WTC11 (cell line): ENCODE data around the gene NCKAP5. TPM values are rescaled to one million over a fixed set of nuclear protein-coding genes. Genes with fewer than 3 reads are reported as not detected.

Experiments used
- ATAC-seq: fragments of 200-7000 bp; cut with Tn5 transposase; 2 replicates; pipeline ENCODE4 v1.10.0; 2021; ENCODE audit warnings: mild to moderate bottlenecking, moderate library complexity
- CTCF ChIA-PET: fragments of 300-600 bp; sonication (Branson Sonifier 250); formaldehyde crosslinking; loops from one replicate; lab custom pipeline; 2021; ENCODE audit warnings: antibody characterized with exemption; lab: Charles Lee
- POLR2A ChIA-PET: fragments of 350-600 bp; sonication (Branson Sonifier 250); formaldehyde crosslinking; loops from one replicate; lab custom pipeline; 2021; ENCODE audit warnings: antibody characterized with exemption; lab: Charles Lee
- DNase-seq: peaks from one replicate; pipeline ENCODE4 v3.0.0; 2021; ENCODE audit warnings: low spot score
- H3K27ac Mint-ChIP-seq: 2 replicates; pipeline ENCODE4 v1.8.0; 2021; ENCODE audit warnings: mixed read lengths
- H3K27me3 Mint-ChIP-seq: 2 replicates; pipeline ENCODE4 v1.8.0; 2021; ENCODE audit warnings: low read depth, mild to moderate bottlenecking, moderate library complexity, mixed read lengths
- H3K36me3 Mint-ChIP-seq: 2 replicates; pipeline ENCODE4 v1.8.0; 2021; ENCODE audit warnings: mixed read lengths
- H3K4me1 Mint-ChIP-seq: 2 replicates; pipeline ENCODE4 v1.8.0; 2022; ENCODE audit warnings: mixed read lengths
- H3K4me3 Mint-ChIP-seq: 2 replicates; pipeline ENCODE4 v1.8.0; 2021; ENCODE audit warnings: mild to moderate bottlenecking, moderate library complexity, mixed read lengths
- H3K9me3 Mint-ChIP-seq: 2 replicates; pipeline ENCODE4 v1.8.0; 2021; ENCODE audit warnings: mixed read lengths
- CBFB ChIP-seq: sonication (generic); formaldehyde crosslinking; IDR thresholded peaks from 2 replicates; pipeline ENCODE4 v1.8.1; 2022; ENCODE audit warnings: mild to moderate bottlenecking, low read depth, missing genetic modification reagents
- CREB1 ChIP-seq: sonication (generic); formaldehyde crosslinking; IDR thresholded peaks from 2 replicates; pipeline ENCODE4 v1.8.0; 2023; ENCODE audit warnings: mild to moderate bottlenecking, missing genetic modification reagents
- CREM ChIP-seq: sonication (generic); formaldehyde crosslinking; IDR thresholded peaks from 2 replicates; pipeline ENCODE4 v1.8.1; 2022; ENCODE audit warnings: mild to moderate bottlenecking, missing genetic modification reagents, moderate library complexity
- ELF4 ChIP-seq: sonication (generic); formaldehyde crosslinking; IDR thresholded peaks from 2 replicates; pipeline ENCODE4 v1.8.1; 2022; ENCODE audit warnings: low read depth, mild to moderate bottlenecking, moderate library complexity, missing genetic modification reagents
- ESRRA ChIP-seq: sonication (generic); formaldehyde crosslinking; IDR thresholded peaks from 2 replicates; pipeline ENCODE4 v1.8.1; 2022; ENCODE audit warnings: mild to moderate bottlenecking, missing genetic modification reagents, borderline replicate concordance
- ETV6 ChIP-seq: sonication (generic); formaldehyde crosslinking; IDR thresholded peaks from 2 replicates; pipeline ENCODE4 v1.8.1; 2022; ENCODE audit warnings: mild to moderate bottlenecking, missing genetic modification reagents
- MYBL2 ChIP-seq: sonication (generic); formaldehyde crosslinking; IDR thresholded peaks from 2 replicates; pipeline ENCODE4 v1.8.1; 2023; ENCODE audit warnings: mild to moderate bottlenecking, moderate library complexity, missing genetic modification reagents
- NFE2L1 ChIP-seq: sonication (generic); formaldehyde crosslinking; IDR thresholded peaks from 2 replicates; pipeline ENCODE4 v1.8.1; 2023; ENCODE audit warnings: missing genetic modification reagents
- NR2C2 ChIP-seq: sonication (generic); formaldehyde crosslinking; IDR thresholded peaks from 2 replicates; pipeline ENCODE4 v1.8.0; 2022; ENCODE audit warnings: mild to moderate bottlenecking, missing genetic modification reagents
- RELA ChIP-seq: sonication (generic); formaldehyde crosslinking; IDR thresholded peaks from 2 replicates; pipeline ENCODE4 v1.8.1; 2022; ENCODE audit warnings: missing genetic modification reagents, mild to moderate bottlenecking, borderline replicate concordance
- TCF7 ChIP-seq: sonication (generic); formaldehyde crosslinking; IDR thresholded peaks from 2 replicates; pipeline ENCODE4 v1.8.0; 2022; ENCODE audit warnings: mild to moderate bottlenecking, low read depth, missing genetic modification reagents, moderate library complexity
- TEAD4 ChIP-seq: sonication (generic); formaldehyde crosslinking; IDR thresholded peaks from 2 replicates; pipeline ENCODE4 v1.8.0; 2022; ENCODE audit warnings: mild to moderate bottlenecking, missing genetic modification reagents
- TP53 ChIP-seq: sonication (generic); formaldehyde crosslinking; IDR thresholded peaks from 2 replicates; pipeline ENCODE4 v1.8.1; 2023; ENCODE audit warnings: mild to moderate bottlenecking, missing genetic modification reagents
- ZNF121 ChIP-seq: sonication (generic); formaldehyde crosslinking; IDR thresholded peaks from 2 replicates; pipeline ENCODE4 v1.8.0; 2023; ENCODE audit warnings: missing genetic modification reagents
- ZNF219 ChIP-seq: sonication (generic); formaldehyde crosslinking; IDR thresholded peaks from 2 replicates; pipeline ENCODE4 v1.8.0; 2023; ENCODE audit warnings: missing genetic modification reagents, mild to moderate bottlenecking, borderline replicate concordance
- ZNF232 ChIP-seq: sonication (generic); formaldehyde crosslinking; IDR thresholded peaks from 2 replicates; pipeline ENCODE4 v1.8.0; 2022; ENCODE audit warnings: mild to moderate bottlenecking, missing genetic modification reagents
- ZNF263 ChIP-seq: sonication (generic); formaldehyde crosslinking; IDR thresholded peaks from 2 replicates; pipeline ENCODE4 v1.8.1; 2022; ENCODE audit warnings: low read depth, mild to moderate bottlenecking, moderate library complexity, missing genetic modification reagents
- ZNF423 ChIP-seq: fragments of 250-450 bp; sonication (Bioruptor Pico); IDR thresholded peaks from 2 replicates; pipeline ENCODE4 v2.1.2; 2022; ENCODE audit warnings: mild to moderate bottlenecking, moderate library complexity
- ZNF671 ChIP-seq: fragments of 250-450 bp; sonication (Bioruptor Pico); IDR thresholded peaks from 2 replicates; pipeline ENCODE4 v1.8.0; 2021; ENCODE audit warnings: mild to moderate bottlenecking
- total RNA-seq: library from RNA; stranded (reverse); gene quantifications from 3 replicates; pipeline ENCODE4 v1.2.3, GENCODE V29; 2021
- TF ChIP-seq, protein P1 (sequence below): fragments of 200-600 bp; IDR thresholded peaks from 2 replicates; pipeline ENCODE4 v1.8.0; 2022; ENCODE audit warnings: antibody characterized with exemption
- TF ChIP-seq, protein P2 (sequence below): sonication (generic); formaldehyde crosslinking; IDR thresholded peaks from 2 replicates; pipeline ENCODE4 v1.8.1; 2023; ENCODE audit warnings: mild to moderate bottlenecking, missing genetic modification reagents
- TF ChIP-seq, protein P3 (sequence below): sonication (generic); formaldehyde crosslinking; IDR thresholded peaks from 2 replicates; pipeline ENCODE4 v1.8.0; 2022; ENCODE audit warnings: mild to moderate bottlenecking, missing genetic modification reagents
- TF ChIP-seq, protein P4 (sequence below): sonication (generic); formaldehyde crosslinking; IDR thresholded peaks from 2 replicates; pipeline ENCODE4 v1.8.1; 2022; ENCODE audit warnings: mild to moderate bottlenecking, moderate library complexity, missing genetic modification reagents

NCKAP5 gene
- total RNA-seq, 1 experiment from 2014 or later, result 0.55 TPM

DNA sequence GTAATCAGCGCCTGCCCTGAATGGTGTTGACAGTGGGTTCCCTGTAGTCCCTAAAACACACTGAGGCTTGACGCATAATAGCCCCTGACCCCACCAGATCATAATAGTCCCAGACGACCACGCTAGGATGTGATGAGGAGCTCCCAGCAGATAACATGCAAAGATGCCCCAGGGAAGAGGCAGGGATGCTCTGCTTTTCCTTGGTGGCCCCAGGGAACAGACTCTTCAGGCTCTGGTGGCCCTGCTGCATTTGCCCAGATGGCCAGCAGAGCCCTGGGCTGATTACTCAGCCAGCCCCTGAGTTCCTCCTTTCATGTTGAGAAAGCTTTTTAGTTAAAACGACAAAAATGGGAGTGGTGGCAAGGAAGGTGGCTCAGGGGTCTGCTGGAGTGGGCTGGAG lies 5.9 kb upstream of the NCKAP5 start:
- TF ChIP-seq, protein P1, sequence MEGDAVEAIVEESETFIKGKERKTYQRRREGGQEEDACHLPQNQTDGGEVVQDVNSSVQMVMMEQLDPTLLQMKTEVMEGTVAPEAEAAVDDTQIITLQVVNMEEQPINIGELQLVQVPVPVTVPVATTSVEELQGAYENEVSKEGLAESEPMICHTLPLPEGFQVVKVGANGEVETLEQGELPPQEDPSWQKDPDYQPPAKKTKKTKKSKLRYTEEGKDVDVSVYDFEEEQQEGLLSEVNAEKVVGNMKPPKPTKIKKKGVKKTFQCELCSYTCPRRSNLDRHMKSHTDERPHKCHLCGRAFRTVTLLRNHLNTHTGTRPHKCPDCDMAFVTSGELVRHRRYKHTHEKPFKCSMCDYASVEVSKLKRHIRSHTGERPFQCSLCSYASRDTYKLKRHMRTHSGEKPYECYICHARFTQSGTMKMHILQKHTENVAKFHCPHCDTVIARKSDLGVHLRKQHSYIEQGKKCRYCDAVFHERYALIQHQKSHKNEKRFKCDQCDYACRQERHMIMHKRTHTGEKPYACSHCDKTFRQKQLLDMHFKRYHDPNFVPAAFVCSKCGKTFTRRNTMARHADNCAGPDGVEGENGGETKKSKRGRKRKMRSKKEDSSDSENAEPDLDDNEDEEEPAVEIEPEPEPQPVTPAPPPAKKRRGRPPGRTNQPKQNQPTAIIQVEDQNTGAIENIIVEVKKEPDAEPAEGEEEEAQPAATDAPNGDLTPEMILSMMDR, result no peak
- TF ChIP-seq ZNF263 (CRISPR knock-in tag) (no peak), CREM (CRISPR knock-in tag) (no peak), ESRRA (no peak), ZNF232 (CRISPR knock-in tag) (no peak), CREB1 (CRISPR knock-in tag) (no peak), TEAD4 (no peak)
- TF ChIP-seq, protein P2, sequence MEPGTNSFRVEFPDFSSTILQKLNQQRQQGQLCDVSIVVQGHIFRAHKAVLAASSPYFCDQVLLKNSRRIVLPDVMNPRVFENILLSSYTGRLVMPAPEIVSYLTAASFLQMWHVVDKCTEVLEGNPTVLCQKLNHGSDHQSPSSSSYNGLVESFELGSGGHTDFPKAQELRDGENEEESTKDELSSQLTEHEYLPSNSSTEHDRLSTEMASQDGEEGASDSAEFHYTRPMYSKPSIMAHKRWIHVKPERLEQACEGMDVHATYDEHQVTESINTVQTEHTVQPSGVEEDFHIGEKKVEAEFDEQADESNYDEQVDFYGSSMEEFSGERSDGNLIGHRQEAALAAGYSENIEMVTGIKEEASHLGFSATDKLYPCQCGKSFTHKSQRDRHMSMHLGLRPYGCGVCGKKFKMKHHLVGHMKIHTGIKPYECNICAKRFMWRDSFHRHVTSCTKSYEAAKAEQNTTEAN (CRISPR knock-in tag), result no peak
- Mint-ChIP-seq H3K4me3 (no peak overlapping the region), H3K36me3 (no peaks in the 10 kb centered on the region), H3K9me3 (no peaks in the 10 kb centered on the region), H3K27ac (no peak overlapping the region), H3K27me3 (no peaks in the 10 kb centered on the region), H3K4me1 (peaks cover 58% of the 10 kb centered on the region)
- POLR2A ChIA-PET, result no interaction called here
- DNase-seq (no peak), ATAC-seq (no peak)
- CTCF ChIA-PET, result no interaction called here

DNA sequence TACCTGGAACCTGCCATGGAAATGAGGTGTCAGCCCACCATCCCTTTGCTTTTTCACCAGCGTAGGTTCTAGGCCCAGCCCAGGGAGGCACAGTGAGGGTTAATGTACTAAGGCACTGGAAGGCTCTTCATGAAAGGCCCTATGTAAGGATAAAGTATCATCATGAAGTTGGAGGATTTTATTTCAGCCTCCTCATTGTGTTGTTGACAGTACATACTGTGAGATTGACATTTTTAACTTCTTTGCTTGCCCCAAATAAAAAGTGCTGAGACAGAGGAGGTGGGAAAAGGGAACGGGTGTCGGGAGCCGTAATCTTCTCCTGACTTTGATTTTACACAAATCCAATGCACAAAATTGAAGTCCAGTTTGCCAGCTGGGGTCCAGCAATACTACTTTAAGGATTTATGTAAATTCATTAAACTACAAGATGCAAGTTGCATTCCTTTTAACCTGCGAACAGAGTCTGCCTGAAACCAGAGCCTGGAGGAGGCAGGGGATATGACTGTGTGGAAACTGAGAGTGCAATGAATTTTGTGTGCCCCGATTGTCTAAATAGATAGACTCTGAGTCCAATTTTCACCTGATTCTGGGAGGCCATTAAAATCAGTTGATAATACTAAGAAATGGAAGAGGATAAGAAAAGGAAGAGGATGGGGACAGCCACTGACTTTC lies 5.4 kb upstream of the NCKAP5 start:
- ChIA-PET POLR2A (no interaction called here), CTCF (no interaction called here)
- peaks cover 62% of the 10 kb centered on the region for H3K4me1 Mint-ChIP-seq

DNA sequence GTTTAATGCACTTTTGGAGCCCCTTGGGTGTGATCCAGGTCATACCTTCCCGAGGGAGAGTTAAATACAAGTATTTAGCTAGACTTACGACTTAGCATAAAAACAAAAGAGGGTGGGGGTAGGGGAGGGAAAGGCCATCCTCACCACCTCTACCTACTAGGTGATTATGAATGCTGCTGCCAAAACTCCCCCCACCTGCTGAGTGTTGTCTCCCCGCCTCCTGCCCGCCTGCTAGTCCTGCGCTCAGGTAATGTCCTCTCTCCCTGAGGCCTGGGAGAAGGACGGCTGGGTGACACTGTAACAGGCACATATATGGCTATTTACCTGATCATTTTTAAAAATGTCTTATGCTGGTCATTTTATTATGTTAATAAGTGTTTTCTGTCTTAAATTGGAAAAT lies 3.0 kb upstream of the NCKAP5 start:
- peak; percentile 48 for DNase-seq
- peak; percentile 79 for ATAC-seq
- Mint-ChIP-seq H3K4me3 (peak overlapping the region; percentile 35), H3K27ac (no peak overlapping the region; the same call in 1 of the 2 replicates), H3K27me3 (no peaks in the 10 kb centered on the region), H3K36me3 (no peaks in the 10 kb centered on the region), H3K9me3 (no peaks in the 10 kb centered on the region), H3K4me1 (peaks cover 74% of the 10 kb centered on the region)
- ChIA-PET POLR2A (no interaction called here), CTCF (interaction anchor here (0.6 to 1.9 kb wide), 5 partner anchors 11 to 273 kb away, joined by 3 to 13 read pairs (median 5); no protein-coding TSS in a partner anchor)
- TF ChIP-seq CBFB (CRISPR knock-in tag) (no peak), NFE2L1 (CRISPR knock-in tag) (no peak), ZNF423 (peak; percentile 61), RELA (CRISPR knock-in tag) (no peak), ETV6 (CRISPR knock-in tag) (no peak)

More for the DNA sequence above, 5.4 kb upstream of the NCKAP5 start:
- TF ChIP-seq NR2C2 (CRISPR knock-in tag) (no peak), ZNF263 (CRISPR knock-in tag) (no peak), ZNF219 (CRISPR knock-in tag) (no peak), MYBL2 (CRISPR knock-in tag) (no peak), ZNF671 (CRISPR knock-in tag) (no peak)
- TF ChIP-seq, all 79 proteins: peak for 0
- ATAC-seq (no peak), DNase-seq (no peak)
- no peaks in the 10 kb centered on the region for H3K9me3 Mint-ChIP-seq
- no peaks in the 10 kb centered on the region for H3K36me3 Mint-ChIP-seq
- H3K27me3 Mint-ChIP-seq, result no peaks in the 10 kb centered on the region
- H3K4me3 Mint-ChIP-seq, result no peak overlapping the region
- no peak overlapping the region; the same call in 1 of the 2 replicates for H3K27ac Mint-ChIP-seq

DNA sequence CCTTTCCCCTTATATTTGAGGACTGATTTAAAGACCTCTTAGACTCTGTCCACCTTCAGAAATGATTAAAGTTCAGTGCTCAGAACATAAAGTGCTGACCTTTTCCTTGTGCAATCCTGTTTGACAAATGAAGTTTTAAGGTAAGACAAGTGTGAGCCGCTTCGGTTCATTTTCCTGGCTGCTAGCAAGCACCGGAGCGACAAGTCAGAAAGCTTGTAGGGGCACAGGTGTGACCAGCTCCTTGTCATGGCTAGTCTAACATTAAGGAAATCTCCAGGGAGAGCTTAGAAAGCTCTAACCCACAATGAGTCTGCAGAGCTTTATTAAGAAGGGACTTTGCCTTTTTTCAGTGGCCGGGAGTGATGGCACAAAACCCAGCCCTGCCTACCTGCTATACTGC lies 2.3 kb upstream of the NCKAP5 start:
- POLR2A ChIA-PET, result no interaction called here
- no peak for ATAC-seq
- 0 out of 2 replicates have a peak overlapping the region, but pooled peaks have one; percentile 15 for H3K27ac Mint-ChIP-seq
- TF ChIP-seq TCF7 (CRISPR knock-in tag), result no peak
- no peak for TF ChIP-seq TP53 (CRISPR knock-in tag)
- TF ChIP-seq, protein P3, sequence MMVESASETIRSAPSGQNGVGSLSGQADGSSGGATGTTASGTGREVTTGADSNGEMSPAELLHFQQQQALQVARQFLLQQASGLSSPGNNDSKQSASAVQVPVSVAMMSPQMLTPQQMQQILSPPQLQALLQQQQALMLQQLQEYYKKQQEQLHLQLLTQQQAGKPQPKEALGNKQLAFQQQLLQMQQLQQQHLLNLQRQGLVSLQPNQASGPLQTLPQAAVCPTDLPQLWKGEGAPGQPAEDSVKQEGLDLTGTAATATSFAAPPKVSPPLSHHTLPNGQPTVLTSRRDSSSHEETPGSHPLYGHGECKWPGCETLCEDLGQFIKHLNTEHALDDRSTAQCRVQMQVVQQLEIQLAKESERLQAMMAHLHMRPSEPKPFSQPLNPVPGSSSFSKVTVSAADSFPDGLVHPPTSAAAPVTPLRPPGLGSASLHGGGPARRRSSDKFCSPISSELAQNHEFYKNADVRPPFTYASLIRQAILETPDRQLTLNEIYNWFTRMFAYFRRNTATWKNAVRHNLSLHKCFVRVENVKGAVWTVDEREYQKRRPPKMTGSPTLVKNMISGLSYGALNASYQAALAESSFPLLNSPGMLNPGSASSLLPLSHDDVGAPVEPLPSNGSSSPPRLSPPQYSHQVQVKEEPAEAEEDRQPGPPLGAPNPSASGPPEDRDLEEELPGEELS (CRISPR knock-in tag), result no peak
- no peak for TF ChIP-seq NFE2L1 (CRISPR knock-in tag)
- no peak for TF ChIP-seq ZNF121 (CRISPR knock-in tag)
- no peak for TF ChIP-seq CBFB (CRISPR knock-in tag)
- TF ChIP-seq, protein P4, sequence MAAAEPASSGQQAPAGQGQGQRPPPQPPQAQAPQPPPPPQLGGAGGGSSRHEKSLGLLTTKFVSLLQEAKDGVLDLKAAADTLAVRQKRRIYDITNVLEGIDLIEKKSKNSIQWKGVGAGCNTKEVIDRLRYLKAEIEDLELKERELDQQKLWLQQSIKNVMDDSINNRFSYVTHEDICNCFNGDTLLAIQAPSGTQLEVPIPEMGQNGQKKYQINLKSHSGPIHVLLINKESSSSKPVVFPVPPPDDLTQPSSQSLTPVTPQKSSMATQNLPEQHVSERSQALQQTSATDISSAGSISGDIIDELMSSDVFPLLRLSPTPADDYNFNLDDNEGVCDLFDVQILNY (CRISPR knock-in tag), result no peak
- no peak for TF ChIP-seq ETV6 (CRISPR knock-in tag)
- TF ChIP-seq ELF4 (CRISPR knock-in tag), result no peak
- TF ChIP-seq TEAD4, result no peak

More for the DNA sequence above, 2.3 kb upstream of the NCKAP5 start:
- Mint-ChIP-seq H3K4me1 (peaks cover 74% of the 10 kb centered on the region), H3K4me3 (no peak overlapping the region), H3K9me3 (no peaks in the 10 kb centered on the region), H3K36me3 (no peaks in the 10 kb centered on the region), H3K27me3 (no peaks in the 10 kb centered on the region)
- CTCF ChIA-PET, result interaction anchor here (0.6 to 1.9 kb wide), 4 partner anchors 10 to 274 kb away, joined by 3 to 13 read pairs (median 6); no protein-coding TSS in a partner anchor
- DNase-seq, result no peak
